NCI-H1105 (cell line): ENCODE data around the gene CARD8.
A peak's percentile ranks its signal among the peaks of the same experiment; 100 is the strongest.

ENCODE experiments used
- DNase-seq: peaks from one replicate; lab custom pipeline; 2025; lab: John Stamatoyannopoulos, UW

Gene CARD8

GRCh38 chr19:48170817-48171347 lies 84.8 kb downstream of the CARD8 start:
- DNase-seq: no peak

DNA sequence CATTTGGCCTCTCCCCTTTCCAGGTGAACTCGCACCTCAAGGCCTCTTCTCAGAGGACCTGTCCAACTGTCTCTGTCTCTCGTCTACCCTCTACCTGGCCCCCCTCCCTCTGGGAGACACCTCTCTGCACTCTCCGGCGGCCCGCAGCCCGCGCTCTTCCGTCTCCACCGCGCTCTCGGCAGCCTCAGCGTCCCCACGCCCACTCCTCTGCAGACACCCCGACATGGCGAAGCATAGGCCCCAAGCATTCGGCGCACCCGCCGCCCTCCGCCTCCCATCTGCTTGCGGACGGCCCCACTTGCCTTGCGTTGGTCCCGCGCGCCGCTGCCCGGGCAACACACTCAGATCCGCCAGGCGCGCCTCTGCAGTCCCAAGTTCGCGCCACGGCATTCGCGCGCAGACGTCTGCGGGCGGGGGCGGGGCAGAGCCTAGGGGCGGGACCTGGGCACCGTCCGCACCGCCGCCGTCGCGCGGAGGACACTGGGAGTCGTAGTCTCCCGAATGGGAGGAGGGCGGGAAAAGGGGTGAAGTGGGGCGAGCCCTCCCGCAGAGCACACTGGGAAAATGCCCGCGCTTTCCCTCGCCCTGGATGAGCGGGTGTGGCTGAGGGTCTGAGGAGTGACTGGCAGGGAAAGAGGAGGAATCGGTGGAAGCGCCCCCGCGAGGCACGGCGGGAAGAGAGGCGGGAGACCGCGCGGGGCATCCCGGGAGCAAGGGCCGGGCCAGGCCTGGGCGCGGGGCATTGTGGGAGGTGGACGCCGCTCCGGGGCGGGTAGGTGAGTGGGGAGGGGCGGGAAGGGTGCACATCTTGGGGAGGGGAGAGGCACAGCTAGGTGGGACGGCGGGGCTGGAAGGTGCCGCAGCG lies 85.5 kb downstream of the CARD8 start, which contains the start of the genes LIG1 and ZSWIM9:
Gene LIG1, minus strand, starts transcription at position 406 of the 865 bp plus-strand sequence. CDS start 4,778 bp downstream, outside the sequence.
Gene ZSWIM9, plus strand, starts transcription at position 742 of the 865 bp plus-strand sequence. CDS start 1,123 bp downstream, outside the sequence.
- peak; percentile 97 for DNase-seq

DNA sequence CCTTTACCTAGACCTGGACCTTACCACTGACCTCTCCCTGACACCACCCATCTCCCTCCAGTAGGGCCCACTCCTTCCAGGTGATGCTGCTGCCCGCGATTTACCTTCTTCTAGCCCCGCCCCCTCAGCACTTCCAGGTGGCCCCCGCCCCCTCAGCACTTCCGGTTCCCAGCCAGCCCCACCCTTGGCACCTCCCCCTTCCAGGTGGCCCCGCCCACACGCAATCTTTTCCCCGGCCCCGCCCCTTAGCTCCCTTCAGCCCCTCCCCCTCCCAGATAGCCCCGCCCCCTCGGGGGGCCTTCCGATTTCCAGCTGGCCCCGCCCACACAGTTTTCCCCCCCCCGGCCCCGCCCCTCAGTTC lies 86.2 kb downstream of the CARD8 start:
- DNase-seq: peak; percentile 76

GRCh38 chr19:48168689-48169088 lies 87.0 kb downstream of the CARD8 start:
- no peak for DNase-seq

GRCh38 chr19:48158210-48158790 lies 97.4 kb downstream of the CARD8 start:
- DNase-seq: no peak
